ENCODE measurements around the gene TMPRSS13. TPM values are rescaled to one million over a fixed set of nuclear protein-coding genes. Genes with fewer than 3 reads are reported as not detected.

The TMPRSS13 gene
- polyA plus RNA-seq, 1 donor from 2014 or later, result not detected

- H4K20me1 ChIP-seq (ENCODE audit: insufficient read depth), result no peaks in the 10 kb centered on the region
- peaks cover 46% of the 10 kb centered on the region for H3K79me2 ChIP-seq (replicated peaks; ENCODE audit: insufficient read depth, low read length)
- H3K4me2 ChIP-seq (ENCODE audit: low read length), result peak overlapping the region; percentile 37
- H3K9me3 ChIP-seq (ENCODE audit: low read length), result no peaks in the 10 kb centered on the region
- no peaks in the 10 kb centered on the region for H3K36me3 ChIP-seq (ENCODE audit: insufficient read depth, low read length)
- H3F3A ChIP-seq (ENCODE audit: insufficient read depth, low read length, poor library complexity, severe bottlenecking), result no peaks in the 10 kb centered on the region
- H3K27ac ChIP-seq (ENCODE audit: low read length), result peak overlapping the region; percentile 99
- no peaks in the 10 kb centered on the region for H3K9me2 ChIP-seq (ENCODE audit: insufficient read depth, low read length)
- no peaks in the 10 kb centered on the region for H3K27me3 ChIP-seq (ENCODE audit: insufficient read depth, low read depth, low read length)
- H3K9ac ChIP-seq (ENCODE audit: low read length), result peak overlapping the region; percentile 97
- TF ChIP-seq CTCF (IDR thresholded peaks at IDR 0.05; ENCODE audit: poor library complexity, severe bottlenecking), result peak; percentile 22
- TF ChIP-seq EP300 (conservative IDR thresholded peaks at IDR 0.05; ENCODE audit: poor library complexity, severe bottlenecking), result no peak
- peak; percentile 4 for TF ChIP-seq MXI1 (conservative IDR thresholded peaks at IDR 0.05; ENCODE audit: poor library complexity, severe bottlenecking)
- TF ChIP-seq SMC3 (conservative IDR thresholded peaks at IDR 0.05; ENCODE audit: poor library complexity), result peak; percentile 6
- no peak for TF ChIP-seq RAD21 (conservative IDR thresholded peaks at IDR 0.05)
- peak overlapping the region; percentile 70 for H3K4me3 ChIP-seq (ENCODE audit: low read length)
- no peak overlapping the region for H2AFZ ChIP-seq (ENCODE audit: low read depth, low read length)
Observed at GRCh38 chr11:117877120-117877784, 52.0 kb downstream of the TMPRSS13 start.

- Histone ChIP-seq H3K9ac (ENCODE audit: low read length) (peak within 1 kb of the TSS; percentile 97), H3K27ac (ENCODE audit: low read length) (peak within 1 kb of the TSS; percentile 99), H3K4me3 (ENCODE audit: low read length) (peak within 1 kb of the TSS; percentile 70), H3K4me2 (ENCODE audit: low read length) (peak within 1 kb of the TSS; percentile 83), H3F3A (ENCODE audit: insufficient read depth, low read length, poor library complexity, severe bottlenecking) (no peaks in the 10 kb centered on the region), H3K27me3 (ENCODE audit: insufficient read depth, low read depth, low read length) (no peaks in the 10 kb centered on the region), H4K20me1 (ENCODE audit: insufficient read depth) (no peaks in the 10 kb centered on the region), H3K36me3 (ENCODE audit: insufficient read depth, low read length) (no peaks in the 10 kb centered on the region), H2AFZ (ENCODE audit: low read depth, low read length) (peak within 1 kb of the TSS; percentile 41), H3K79me2 (replicated peaks; ENCODE audit: insufficient read depth, low read length) (peaks cover 53% of the 10 kb centered on the region), H3K9me2 (ENCODE audit: insufficient read depth, low read length) (no peaks in the 10 kb centered on the region), H3K9me3 (ENCODE audit: low read length) (no peaks in the 10 kb centered on the region)
- TF ChIP-seq EZH2 (IDR thresholded peaks at IDR 0.05; ENCODE audit: borderline replicate concordance, insufficient read depth, low read length, poor library complexity, severe bottlenecking) (no peak), POLR2AphosphoS5 (IDR thresholded peaks at IDR 0.05) (peak; percentile 71), REST (IDR thresholded peaks at IDR 0.05; ENCODE audit: borderline replicate concordance) (peak; percentile 65), SMC3 (conservative IDR thresholded peaks at IDR 0.05; ENCODE audit: poor library complexity) (peak; percentile 24), CTCF (IDR thresholded peaks at IDR 0.05; ENCODE audit: poor library complexity, severe bottlenecking) (no peak), MXI1 (conservative IDR thresholded peaks at IDR 0.05; ENCODE audit: poor library complexity, severe bottlenecking) (peak; percentile 47), TAF1 (IDR thresholded peaks at IDR 0.05; ENCODE audit: low read depth) (no peak), EP300 (conservative IDR thresholded peaks at IDR 0.05; ENCODE audit: poor library complexity, severe bottlenecking) (no peak), RAD21 (conservative IDR thresholded peaks at IDR 0.05) (peak; percentile 39)
Observed at GRCh38 chr11:117876341-117877119, 52.7 kb downstream of the TMPRSS13 start, which contains the start of gene FXYD6. FXYD6 (minus strand) TSS chr11:117876658; CDS start chr11:117842776, 33,882 bp downstream.

All from neural cell (in vitro differentiated cells).